NCI-H187 treated with DMSO at 0.1 percent for 48 hours (cell line): ENCODE results near the gene MACROH2A1.

ENCODE experiments used
- DNase-seq: peaks from one replicate; lab custom pipeline; 2025; lab: John Stamatoyannopoulos, UW

MACROH2A1 gene

GRCh38 chr5:135353952-135354721, 44.9 kb downstream of the MACROH2A1 start:
- no peak for DNase-seq

GRCh38 chr5:135350536-135350935, 48.5 kb downstream of the MACROH2A1 start:
- DNase-seq: no peak

DNA sequence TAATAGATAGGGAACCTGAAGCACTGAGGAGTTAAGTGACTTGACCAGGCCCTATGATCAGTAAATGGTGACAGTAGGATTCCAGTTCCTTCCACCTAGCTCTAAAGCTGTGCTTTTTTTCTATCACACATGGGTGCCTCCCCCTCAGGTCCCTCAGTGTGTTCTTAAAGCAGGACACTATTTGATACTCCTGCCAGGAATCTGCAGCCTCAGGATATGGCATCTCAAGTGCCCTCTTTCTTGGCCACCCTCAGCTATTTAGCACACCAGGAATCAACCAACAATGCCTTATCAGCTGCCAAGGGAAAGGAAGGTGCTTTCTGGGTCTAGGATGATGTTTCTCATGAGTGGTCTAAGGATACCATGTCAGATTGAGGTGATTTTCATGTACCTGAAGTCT, 49.1 kb downstream of the MACROH2A1 start:
- DNase-seq: no peak

GRCh38 chr5:135349451-135349850, 49.6 kb downstream of the MACROH2A1 start:
- no peak for DNase-seq

DNA sequence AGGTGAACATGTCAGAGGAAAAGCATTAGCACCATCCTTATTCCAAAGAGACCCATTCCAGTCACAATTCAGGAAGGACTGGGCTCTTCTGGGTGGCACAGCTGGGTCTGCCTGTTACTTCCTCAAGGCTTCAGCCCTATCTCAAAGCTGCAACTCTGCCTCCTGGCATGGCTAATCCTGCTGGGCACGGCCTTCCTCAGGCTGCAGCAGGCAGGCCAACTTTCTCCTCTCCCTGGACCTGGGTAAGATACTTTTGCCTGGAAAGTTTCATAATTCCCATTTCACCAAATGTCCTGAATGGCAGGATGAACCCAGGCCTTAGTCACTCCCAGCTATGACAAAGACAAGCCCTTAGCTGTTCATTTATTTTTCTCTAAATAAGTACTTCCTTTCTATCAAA, 50.1 kb downstream of the MACROH2A1 start:
- DNase-seq: no peak

GRCh38 chr5:135347392-135347791, 51.6 kb downstream of the MACROH2A1 start:
- DNase-seq: no peak

DNA sequence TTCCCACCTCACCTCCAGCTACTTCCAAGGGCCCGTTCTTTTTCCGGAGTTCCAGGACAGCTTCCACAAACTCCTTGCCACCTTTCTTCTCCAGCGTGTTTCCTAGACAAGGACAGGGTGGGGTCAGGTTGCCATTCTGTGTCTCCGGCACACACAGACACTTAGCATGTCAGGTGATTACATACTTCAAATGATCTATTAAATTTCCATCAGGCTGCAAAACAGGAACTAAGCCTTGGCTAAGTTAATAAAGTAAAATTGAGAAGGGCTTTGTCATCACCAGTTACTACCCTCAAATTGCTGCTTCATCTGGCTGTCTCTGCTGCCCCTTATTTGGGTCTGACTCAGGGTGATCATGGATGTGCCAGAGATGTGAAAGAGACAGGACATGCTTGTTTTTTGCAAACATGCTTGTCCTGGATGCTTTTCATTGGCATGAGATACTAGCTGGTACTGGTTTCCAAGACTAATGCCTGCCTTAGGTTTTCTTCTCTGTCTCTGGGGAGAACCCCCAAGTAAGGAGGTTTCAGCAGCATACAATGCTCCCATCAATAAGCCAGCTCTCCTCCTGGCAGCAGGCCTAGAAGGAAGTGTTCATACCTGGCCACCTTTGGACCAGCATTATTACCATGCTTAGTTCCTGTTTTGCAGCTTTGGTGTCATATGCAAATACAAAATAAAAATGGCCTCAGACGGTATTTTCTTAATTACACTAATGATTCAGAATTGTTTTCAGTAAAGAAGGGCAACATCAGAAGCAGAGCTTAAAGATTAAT, 52.9 kb downstream of the MACROH2A1 start:
- no peak for DNase-seq

- no peak for DNase-seq
Observed at GRCh38 chr5:135344349-135344748, 54.7 kb downstream of the MACROH2A1 start.

DNA sequence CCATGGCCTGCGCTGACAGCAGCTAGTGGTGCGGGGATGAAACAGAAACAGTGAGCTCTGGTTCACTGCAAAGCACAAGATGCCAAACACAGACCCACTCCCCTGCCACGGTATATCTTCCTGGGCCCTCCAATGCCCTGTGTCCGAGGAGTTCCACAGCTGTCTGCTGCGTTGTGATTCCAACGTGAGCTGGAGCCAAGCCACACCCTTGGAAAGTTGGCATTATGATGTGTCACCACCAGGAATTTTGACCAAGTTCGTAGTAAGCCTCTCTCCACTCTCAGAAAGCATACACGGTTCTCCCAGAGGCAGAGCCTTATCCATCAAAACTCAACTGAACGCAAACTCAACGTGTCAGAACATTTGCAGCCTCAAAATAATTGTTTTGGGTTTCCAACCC, 55.6 kb downstream of the MACROH2A1 start:
- DNase-seq: no peak

DNA sequence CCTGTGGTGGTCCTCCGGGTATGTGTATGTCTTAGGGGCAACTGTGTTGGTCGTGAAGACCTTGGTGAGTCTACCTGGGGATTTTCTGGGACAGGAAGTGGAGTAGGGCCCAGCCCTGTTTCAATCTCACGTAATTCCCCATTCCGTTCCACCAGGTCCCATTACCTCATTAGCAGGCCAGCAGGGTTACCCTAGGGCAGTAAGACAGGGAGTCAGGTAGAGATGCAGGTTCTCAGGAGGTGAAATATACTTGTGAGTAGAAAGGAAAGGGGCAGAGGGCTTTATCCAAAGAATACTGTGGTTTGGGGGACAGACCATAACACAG, 56.5 kb downstream of the MACROH2A1 start:
- no peak for DNase-seq

DNA sequence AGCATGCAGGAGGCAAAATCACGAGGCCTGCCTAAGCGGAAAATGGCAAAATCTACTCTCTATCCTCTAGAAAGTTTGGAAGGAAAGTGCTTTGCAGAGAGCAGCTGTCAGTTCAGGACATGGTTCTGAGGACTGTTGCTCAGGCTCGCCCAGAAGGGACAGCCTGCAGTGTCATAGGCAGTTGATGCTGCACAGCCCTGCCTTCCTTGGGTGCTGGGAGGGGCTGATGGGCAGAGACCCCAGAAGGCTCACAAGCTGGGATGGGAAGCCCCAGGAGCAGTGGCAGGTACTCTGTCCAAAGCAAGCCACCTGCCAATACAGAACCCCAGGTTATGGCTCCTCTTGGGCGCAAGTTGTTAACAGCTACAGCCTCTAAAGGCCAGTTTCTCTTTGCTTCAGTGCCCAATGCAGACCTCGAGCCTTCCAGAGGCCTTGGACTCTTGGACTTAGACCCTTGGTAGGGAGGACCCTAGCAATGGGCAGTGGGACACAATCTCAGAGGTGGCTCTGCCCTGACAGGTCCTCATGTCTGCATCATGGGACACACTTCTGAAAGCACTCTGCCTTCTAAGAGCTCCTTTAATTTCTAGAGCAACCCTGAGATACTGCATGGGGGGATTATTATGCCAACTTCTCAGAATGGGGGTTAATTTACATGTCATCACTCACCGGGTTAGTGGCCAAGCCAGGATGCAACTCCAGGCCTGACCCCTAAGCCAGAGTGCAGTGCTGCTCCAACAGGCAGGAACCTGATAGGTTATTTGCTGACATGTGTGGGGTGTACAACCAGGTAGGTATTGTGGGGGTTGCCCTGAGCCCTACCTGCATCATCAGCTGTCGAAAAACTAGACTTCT, 57.1 kb downstream of the MACROH2A1 start:
- DNase-seq: no peak

GRCh38 chr5:135341016-135341666, 57.9 kb downstream of the MACROH2A1 start:
- no peak for DNase-seq

DNA sequence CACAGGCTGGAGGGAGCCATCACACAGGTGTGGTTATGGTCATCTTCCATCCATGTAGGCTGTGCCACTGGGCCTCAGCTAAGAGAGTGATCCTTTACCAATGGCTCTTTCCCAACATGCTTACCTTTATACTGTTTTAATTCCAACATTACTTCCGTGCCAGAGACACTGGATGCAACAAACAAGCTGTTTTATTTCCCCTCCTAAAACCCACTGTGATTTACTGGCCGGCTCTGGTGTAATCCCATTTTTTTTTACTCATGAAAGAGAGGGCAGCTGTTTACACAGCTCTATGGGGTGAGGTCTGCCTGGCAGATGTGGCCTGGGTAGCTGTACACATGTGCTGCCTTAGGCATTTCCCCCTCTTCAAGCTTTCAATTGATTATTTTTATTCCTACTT, 58.5 kb downstream of the MACROH2A1 start:
- no peak for DNase-seq

- DNase-seq: no peak
Observed at GRCh38 chr5:135339623-135340022, 59.4 kb downstream of the MACROH2A1 start.

DNA sequence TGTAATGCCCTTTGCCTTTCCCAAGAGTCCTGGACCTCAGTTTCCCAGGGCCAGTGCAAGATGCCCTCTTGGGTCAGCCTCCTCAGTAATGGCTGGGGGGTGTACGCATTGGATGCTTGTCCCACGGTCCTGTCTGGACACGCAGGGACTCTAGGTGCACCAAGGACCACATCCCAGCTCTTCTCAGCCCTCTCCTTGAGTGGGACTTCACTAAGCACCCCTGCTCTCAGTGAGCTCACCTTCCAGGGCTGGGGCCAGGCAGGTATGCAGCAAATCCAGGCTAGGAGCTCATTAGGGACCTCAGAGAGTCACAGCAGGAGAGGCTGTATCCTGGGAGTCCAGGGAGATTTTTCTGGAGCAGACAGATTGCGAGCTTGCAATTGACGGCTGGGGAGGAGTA, 59.8 kb downstream of the MACROH2A1 start:
- DNase-seq: no peak

- DNase-seq: no peak
Observed at GRCh38 chr5:135337064-135337463, 62.0 kb downstream of the MACROH2A1 start.

DNA sequence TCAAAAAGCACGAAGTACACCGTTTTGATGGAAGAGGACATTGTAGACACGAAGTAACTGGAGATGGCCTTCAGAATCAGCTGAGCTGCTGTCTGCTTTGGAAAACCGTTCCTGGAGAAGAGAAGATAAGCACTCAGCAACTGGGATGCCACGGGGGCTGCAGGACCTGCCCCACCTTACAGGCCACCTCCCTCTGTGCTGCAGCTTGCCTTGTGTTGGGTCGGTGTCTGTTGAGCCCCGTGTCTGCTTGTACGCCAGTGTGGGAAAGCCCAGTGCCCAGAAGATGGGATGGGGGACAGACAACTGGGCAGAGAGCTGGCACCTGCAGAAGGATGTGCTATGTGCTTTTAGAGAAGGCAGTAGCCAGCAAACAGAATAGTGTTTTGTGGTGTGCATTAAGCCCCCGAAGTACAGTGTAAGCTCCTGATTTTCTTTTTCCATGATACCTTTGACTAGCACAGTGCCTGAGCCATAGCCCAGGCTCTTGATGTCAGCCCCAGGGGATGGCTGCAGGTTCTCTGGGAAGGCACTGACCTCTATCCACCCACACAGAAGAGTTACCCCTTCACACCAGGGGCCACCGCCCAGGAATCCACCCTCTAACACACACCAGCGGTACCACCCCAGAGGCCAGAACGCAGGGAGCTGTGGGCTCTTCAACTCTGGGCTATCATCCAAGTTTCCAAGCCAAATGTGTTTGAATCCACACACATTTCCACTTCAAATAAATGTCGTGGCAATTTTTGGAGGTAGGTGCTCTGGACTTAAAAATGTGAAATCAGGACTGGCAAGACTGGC, 63.8 kb downstream of the MACROH2A1 start:
- no peak for DNase-seq

DNA sequence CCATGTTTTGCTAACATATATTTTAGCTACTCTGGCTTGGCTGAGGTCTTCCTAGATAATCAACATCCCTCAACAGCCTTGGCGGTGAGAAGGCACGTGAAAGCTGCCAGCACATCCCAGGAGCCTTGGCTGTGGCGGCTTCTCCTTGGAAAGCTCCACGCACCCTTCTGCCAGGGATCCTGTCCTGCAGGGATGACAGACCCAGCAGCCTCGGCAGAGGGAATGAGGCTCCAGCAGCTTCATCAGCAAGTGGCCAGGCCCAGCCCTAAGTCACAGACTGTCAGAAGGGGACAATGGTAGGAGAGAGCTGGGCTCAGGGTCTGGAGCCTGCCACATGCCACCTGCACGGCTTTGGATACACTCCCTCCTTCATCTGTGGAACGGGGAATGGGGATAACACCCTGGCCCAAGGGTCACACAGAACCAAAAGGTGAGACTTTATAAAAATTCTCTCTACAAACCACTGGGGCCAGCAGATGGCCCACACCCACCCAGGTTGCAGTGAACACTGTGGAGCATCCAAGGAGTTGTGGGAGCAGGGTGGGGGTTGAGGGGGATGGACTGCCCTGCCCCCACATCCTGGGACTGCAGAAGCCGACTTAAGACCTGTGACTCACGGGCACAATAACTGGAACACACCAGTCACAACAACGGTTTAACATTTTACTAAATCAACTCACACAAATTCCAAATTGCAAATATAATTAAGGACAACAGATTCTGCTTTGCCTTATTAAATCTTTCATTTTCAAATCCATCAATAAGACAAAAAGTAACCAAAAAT, 65.1 kb downstream of the MACROH2A1 start:
- no peak for DNase-seq

- no peak for DNase-seq
Observed at GRCh38 chr5:135332519-135333150, 66.4 kb downstream of the MACROH2A1 start.

DNA sequence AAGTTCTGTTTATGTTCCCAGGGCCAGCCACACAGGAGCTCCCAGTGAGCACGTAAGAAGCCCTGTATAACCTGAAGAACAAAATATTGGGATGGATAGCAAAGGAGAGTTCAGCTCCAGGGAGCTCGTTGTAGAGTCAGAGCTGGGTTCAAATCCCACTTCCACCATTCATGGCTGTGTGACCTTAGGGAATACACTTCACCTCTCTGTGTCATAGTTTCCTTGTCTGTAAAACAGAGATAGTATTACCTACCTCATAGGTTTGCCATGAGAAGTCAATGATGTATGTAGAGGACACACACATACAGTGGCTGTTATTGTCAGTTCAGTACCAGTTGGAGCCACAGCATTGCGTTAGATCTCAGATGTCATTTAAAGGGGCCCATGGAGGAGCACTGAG, 67.4 kb downstream of the MACROH2A1 start:
- no peak for DNase-seq
